A673 (cell line): ENCODE results near the gene GPC6. TPM values are rescaled to one million over a fixed set of nuclear protein-coding genes. Genes with fewer than 3 reads are reported as not detected.
A peak's percentile ranks its signal among the peaks of the same experiment; 100 is the strongest.

Experiments
- BruUV-seq: library from RNA; stranded (reverse); fragments of 400-500 nt; replicated peaks from 2 replicates; lab custom pipeline; 2021; lab: Mats Ljungman, UMichigan
- CTCF ChIA-PET: fragments of 300-600 bp; sonication (Branson Sonifier 250); formaldehyde crosslinking; loops from one replicate; lab custom pipeline; 2022; ENCODE audit warnings: antibody characterized with exemption; lab: Charles Lee
- POLR2A ChIA-PET: fragments of 300-600 bp; sonication (Branson Sonifier 250); formaldehyde crosslinking; loops from one replicate; lab custom pipeline; 2022; ENCODE audit warnings: antibody characterized with exemption; ENCODE audit not compliant: low non-redundant PET; lab: Charles Lee
- DNase-seq: peaks from one replicate; pipeline ENCODE4 v3.0.0-alpha.2; 2015; ENCODE audit warnings: low spot score
- H3K27ac ChIP-seq: fragments of 200-600 bp; sonication (generic); 2 replicates; pipeline ENCODE4 v1.5.1; 2016; ENCODE audit warnings: mixed run types, low read depth, mild to moderate bottlenecking, mixed read lengths, antibody characterized with exemption, low read length; ENCODE audit not compliant: poor library complexity, severe bottlenecking
- H3K27me3 ChIP-seq: fragments of 200-600 bp; sonication (generic); replicated peaks from 2 replicates; pipeline ENCODE4 v1.6.1; 2017; ENCODE audit warnings: mixed run types, low read depth, mild to moderate bottlenecking, mixed read lengths, antibody characterized with exemption, low read length; ENCODE audit not compliant: insufficient read depth, poor library complexity
- H3K36me3 ChIP-seq: fragments of 200-600 bp; sonication (generic); 2 replicates; pipeline ENCODE4 v1.6.1; 2016; ENCODE audit warnings: mixed run types, mild to moderate bottlenecking, mixed read lengths, antibody characterized with exemption, low read length; ENCODE audit not compliant: insufficient read depth, poor library complexity, severe bottlenecking
- H3K4me1 ChIP-seq: fragments of 200-600 bp; sonication (generic); 2 replicates; pipeline ENCODE4 v1.6.1; 2017; ENCODE audit warnings: mixed run types, mild to moderate bottlenecking, mixed read lengths, antibody characterized with exemption, low read length; ENCODE audit not compliant: insufficient read depth, poor library complexity, severe bottlenecking
- H3K4me3 ChIP-seq: fragments of 200-600 bp; sonication (generic); 2 replicates; pipeline ENCODE4 v1.5.1; 2016; ENCODE audit warnings: low read depth, mixed run types, mild to moderate bottlenecking, mixed read lengths, low read length; ENCODE audit not compliant: poor library complexity, severe bottlenecking
- H3K9me3 ChIP-seq: fragments of 200-600 bp; sonication (generic); 2 replicates; pipeline ENCODE4 v1.6.1; 2016; ENCODE audit warnings: mixed run types, low read depth, mild to moderate bottlenecking, mixed read lengths, antibody characterized with exemption, low read length; ENCODE audit not compliant: poor library complexity, severe bottlenecking
- CTCF ChIP-seq: fragments of 300-800, 200-600 bp; sonication (generic); conservative IDR thresholded peaks from 2 replicates; pipeline ENCODE4 v1.5.1; 2017; ENCODE audit warnings: low read depth, mild to moderate bottlenecking, antibody characterized with exemption, low read length, moderate library complexity, mixed read lengths
- EZH2 ChIP-seq: fragments of 200-600 bp; sonication (generic); IDR thresholded peaks from 2 replicates; pipeline ENCODE4 v1.6.1; 2017; ENCODE audit warnings: borderline replicate concordance, low read depth, mild to moderate bottlenecking, mixed read lengths, antibody characterized with exemption, low read length; ENCODE audit not compliant: poor library complexity, severe bottlenecking
- intact Hi-C: fragments of 100-400 bp; cut with micrococcal nuclease; formaldehyde crosslinking; loops from one replicate; pipeline ENCODE4 v1.10.0; 2022; ENCODE audit not compliant: unreplicated experiment
- total RNA-seq: library from RNA; stranded (reverse); gene quantifications from 2 replicates; pipeline ENCODE4 v1.2.3, GENCODE V29; 2021

The GPC6 gene
- total RNA-seq, 1 experiment from 2014 or later: 23.3 TPM

GRCh38 chr13:94232956-94233355 is 1006.3 kb downstream of the GPC6 start:
- ChIA-PET CTCF (no interaction called here), POLR2A (no interaction called here)
- H3K4me3 ChIP-seq: no peak overlapping the region
- H3K4me1 ChIP-seq: peaks cover 43% of the 10 kb centered on the region
- H3K27ac ChIP-seq: no peak overlapping the region
- no peak for DNase-seq
- no peaks in the 10 kb centered on the region for H3K36me3 ChIP-seq
- no peaks in the 10 kb centered on the region for H3K27me3 ChIP-seq
- intact Hi-C loops: no loop called here
- no peaks in the 10 kb centered on the region for H3K9me3 ChIP-seq
- TF ChIP-seq EZH2 (no peak), CTCF (no peak)
- BruUV-seq: no TSS peak

DNA sequence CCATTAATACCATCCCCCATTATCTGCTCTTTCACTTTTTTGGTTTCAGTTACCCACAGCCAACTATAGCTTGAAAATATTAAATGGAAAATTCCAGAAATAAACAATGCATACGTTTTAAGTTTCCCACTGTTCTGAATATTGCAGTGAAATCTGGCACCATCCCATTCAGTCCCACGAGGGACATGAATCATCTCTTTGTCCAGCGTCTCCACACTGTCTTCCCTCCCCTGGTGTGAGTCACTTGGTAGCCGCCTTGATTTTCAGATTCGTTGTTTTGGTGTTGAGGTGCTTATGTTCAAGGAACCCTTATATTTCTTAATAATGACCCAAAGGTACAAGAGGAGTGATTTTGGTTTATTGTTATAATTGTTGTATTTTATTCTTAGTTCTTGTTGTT is 1006.8 kb downstream of the GPC6 start:
- H3K9me3 ChIP-seq: no peaks in the 10 kb centered on the region
- POLR2A ChIA-PET: no interaction called here
- no TSS peak for BruUV-seq
- no peaks in the 10 kb centered on the region for H3K36me3 ChIP-seq
- no peaks in the 10 kb centered on the region for H3K27me3 ChIP-seq
- H3K4me3 ChIP-seq: no peak overlapping the region
- TF ChIP-seq CTCF (no peak), EZH2 (no peak)
- no peak overlapping the region for H3K27ac ChIP-seq
- H3K4me1 ChIP-seq: peaks cover 45% of the 10 kb centered on the region
- intact Hi-C loops: no loop called here
- peak; percentile 76 for DNase-seq
- CTCF ChIA-PET: no interaction called here

GRCh38 chr13:94233837-94234236 is 1007.2 kb downstream of the GPC6 start:
- H3K27ac ChIP-seq: no peak overlapping the region
- TF ChIP-seq EZH2: no peak
- no peak for TF ChIP-seq CTCF
- CTCF ChIA-PET: no interaction called here

More at GRCh38 chr13:94233837-94234236, 1007.2 kb downstream of the GPC6 start:
- Histone ChIP-seq H3K9me3 (no peaks in the 10 kb centered on the region), H3K4me1 (peaks cover 46% of the 10 kb centered on the region), H3K36me3 (no peaks in the 10 kb centered on the region), H3K4me3 (no peak overlapping the region), H3K27me3 (no peaks in the 10 kb centered on the region)
- no TSS peak for BruUV-seq
- POLR2A ChIA-PET: no interaction called here
- intact Hi-C loops: no loop called here
- no peak for DNase-seq
